Ishikawa (cell line): ENCODE results near the gene SPATC1L.

Source experiments
- CEBPB ChIP-seq: IDR thresholded peaks from 2 replicates; pipeline ENCODE4 v1.6.1; 2012
- CREB1 ChIP-seq: IDR thresholded peaks from 2 replicates; pipeline ENCODE4 v1.6.1; 2012; ENCODE audit warnings: low read depth
- EGR1 ChIP-seq: IDR thresholded peaks from 2 replicates; pipeline ENCODE4 v1.6.1; 2012
- EP300 ChIP-seq: IDR thresholded peaks from 2 replicates; pipeline ENCODE4 v1.6.1; 2012; ENCODE audit warnings: borderline replicate concordance
- MAX ChIP-seq: IDR thresholded peaks from 2 replicates; pipeline ENCODE4 v1.6.1; 2012
- RAD21 ChIP-seq: IDR thresholded peaks from 2 replicates; pipeline ENCODE4 v1.6.1; 2012; ENCODE audit warnings: low read depth
- TAF1 ChIP-seq: IDR thresholded peaks from 2 replicates; pipeline ENCODE4 v1.6.1; 2012; ENCODE audit warnings: low read depth, mild to moderate bottlenecking
- TCF12 ChIP-seq: IDR thresholded peaks from 2 replicates; pipeline ENCODE4 v1.6.1; 2012; ENCODE audit warnings: low read depth
- TEAD4 ChIP-seq: IDR thresholded peaks from 2 replicates; pipeline ENCODE4 v1.6.1; 2012
- YY1 ChIP-seq: IDR thresholded peaks from 2 replicates; pipeline ENCODE4 v1.6.1; 2012; ENCODE audit warnings: low read depth
- ZBTB7A ChIP-seq: IDR thresholded peaks from 2 replicates; pipeline ENCODE4 v1.6.1; 2012; ENCODE audit warnings: low read depth
- TF ChIP-seq, protein P1 (sequence below): IDR thresholded peaks from 2 replicates; pipeline ENCODE4 v1.6.1; 2012; ENCODE audit warnings: low read depth, mild to moderate bottlenecking
- TF ChIP-seq, protein P2 (sequence below): IDR thresholded peaks from 2 replicates; pipeline ENCODE4 v1.6.1; 2012

- TF ChIP-seq ZBTB7A: no peak
- TF ChIP-seq TAF1: no peak
- no peak for TF ChIP-seq CREB1
- TF ChIP-seq RAD21: no peak
- TF ChIP-seq, protein P1, sequence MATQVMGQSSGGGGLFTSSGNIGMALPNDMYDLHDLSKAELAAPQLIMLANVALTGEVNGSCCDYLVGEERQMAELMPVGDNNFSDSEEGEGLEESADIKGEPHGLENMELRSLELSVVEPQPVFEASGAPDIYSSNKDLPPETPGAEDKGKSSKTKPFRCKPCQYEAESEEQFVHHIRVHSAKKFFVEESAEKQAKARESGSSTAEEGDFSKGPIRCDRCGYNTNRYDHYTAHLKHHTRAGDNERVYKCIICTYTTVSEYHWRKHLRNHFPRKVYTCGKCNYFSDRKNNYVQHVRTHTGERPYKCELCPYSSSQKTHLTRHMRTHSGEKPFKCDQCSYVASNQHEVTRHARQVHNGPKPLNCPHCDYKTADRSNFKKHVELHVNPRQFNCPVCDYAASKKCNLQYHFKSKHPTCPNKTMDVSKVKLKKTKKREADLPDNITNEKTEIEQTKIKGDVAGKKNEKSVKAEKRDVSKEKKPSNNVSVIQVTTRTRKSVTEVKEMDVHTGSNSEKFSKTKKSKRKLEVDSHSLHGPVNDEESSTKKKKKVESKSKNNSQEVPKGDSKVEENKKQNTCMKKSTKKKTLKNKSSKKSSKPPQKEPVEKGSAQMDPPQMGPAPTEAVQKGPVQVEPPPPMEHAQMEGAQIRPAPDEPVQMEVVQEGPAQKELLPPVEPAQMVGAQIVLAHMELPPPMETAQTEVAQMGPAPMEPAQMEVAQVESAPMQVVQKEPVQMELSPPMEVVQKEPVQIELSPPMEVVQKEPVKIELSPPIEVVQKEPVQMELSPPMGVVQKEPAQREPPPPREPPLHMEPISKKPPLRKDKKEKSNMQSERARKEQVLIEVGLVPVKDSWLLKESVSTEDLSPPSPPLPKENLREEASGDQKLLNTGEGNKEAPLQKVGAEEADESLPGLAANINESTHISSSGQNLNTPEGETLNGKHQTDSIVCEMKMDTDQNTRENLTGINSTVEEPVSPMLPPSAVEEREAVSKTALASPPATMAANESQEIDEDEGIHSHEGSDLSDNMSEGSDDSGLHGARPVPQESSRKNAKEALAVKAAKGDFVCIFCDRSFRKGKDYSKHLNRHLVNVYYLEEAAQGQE: no peak
- no peak for TF ChIP-seq TEAD4
- TF ChIP-seq, protein P2, sequence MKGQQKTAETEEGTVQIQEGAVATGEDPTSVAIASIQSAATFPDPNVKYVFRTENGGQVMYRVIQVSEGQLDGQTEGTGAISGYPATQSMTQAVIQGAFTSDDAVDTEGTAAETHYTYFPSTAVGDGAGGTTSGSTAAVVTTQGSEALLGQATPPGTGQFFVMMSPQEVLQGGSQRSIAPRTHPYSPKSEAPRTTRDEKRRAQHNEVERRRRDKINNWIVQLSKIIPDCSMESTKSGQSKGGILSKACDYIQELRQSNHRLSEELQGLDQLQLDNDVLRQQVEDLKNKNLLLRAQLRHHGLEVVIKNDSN: no peak
- TF ChIP-seq YY1: no peak
- TF ChIP-seq CEBPB: no peak
- TF ChIP-seq TCF12: no peak
- TF ChIP-seq MAX: no peak
- TF ChIP-seq EP300: no peak
- TF ChIP-seq EGR1: no peak
Measured at GRCh38 chr21:46131838-46132651, 52.2 kb downstream of the SPATC1L start.
